GM12878 (cell line): Measurements from ENCODE around the gene HSPA12A. TPM values are rescaled to one million over a fixed set of nuclear protein-coding genes. Genes with fewer than 3 reads are reported as not detected.

Experiments used
- ATAC-seq: fragments of 200-7000 bp; cut with Tn5 transposase; 3 replicates; pipeline ENCODE4 v1.9.1; 2020; ENCODE audit warnings: mild to moderate bottlenecking, moderate library complexity
- BruUV-seq: library from RNA; stranded (reverse); fragments of 400-500 nt; replicated peaks from 2 replicates; lab custom pipeline; 2021; lab: Mats Ljungman, UMichigan
- CTCF ChIA-PET: fragments of 300-600 bp; sonication (Branson Sonifier 250); formaldehyde crosslinking; extraction: SDS; loops from one replicate; lab custom pipeline; 2021; ENCODE audit warnings: inconsistent platforms; lab: Yijun Ruan, JAX
- POLR2A ChIA-PET: fragments of 350-600 bp; formaldehyde crosslinking; extraction: SDS; loops from one replicate; lab custom pipeline; 2021; ENCODE audit warnings: inconsistent platforms; lab: Charles Lee
- RAD21 ChIA-PET: fragments of 300-600 bp; sonication (Branson Sonifier 250); formaldehyde crosslinking; loops from one replicate; lab custom pipeline; 2023; ENCODE audit warnings: antibody characterized with exemption; ENCODE audit not compliant: unreplicated experiment; lab: Charles Lee
- SMC1A ChIA-PET: fragments of 300-600 bp; sonication (Branson Sonifier 250); formaldehyde crosslinking; loops from one replicate; lab custom pipeline; 2023; ENCODE audit not compliant: unreplicated experiment, uncharacterized antibody; lab: Charles Lee
- DNase-seq: peaks from one replicate; pipeline ENCODE4 v3.0.0-alpha.2; 2011; ENCODE audit warnings: low read depth, low spot score
- FAIRE-seq: peaks from 3 replicates; lab custom pipeline; 2011; peaks lifted over from hg19 to GRCh38; lab: Jason Lieb, UNC
- H2AFZ ChIP-seq: 2 replicates; pipeline ENCODE4 v1.6.0; 2011; ENCODE audit warnings: low read depth, low read length, control low read depth; ENCODE audit not compliant: control insufficient read depth
- H3K27ac ChIP-seq: 2 replicates; pipeline ENCODE4 v1.5.1; 2011; ENCODE audit warnings: control low read depth; ENCODE audit not compliant: control insufficient read depth, insufficient read depth
- H3K27me3 ChIP-seq, 2 experiments: replicated peaks in 1 of 2; 2 replicates each; pipeline versions ENCODE4 v1.6.0 to v1.6.1; 2011; ENCODE audit warnings: low read length in 1 of 2; ENCODE audit not compliant: control insufficient read depth in 2 of 2, insufficient read depth in 2 of 2
- H3K36me3 ChIP-seq, 2 experiments: 2 replicates each; pipeline ENCODE4 v1.5.1; 2011; ENCODE audit warnings: low read length in 1 of 2; ENCODE audit not compliant: control insufficient read depth in 2 of 2, insufficient read depth in 2 of 2
- H3K4me1 ChIP-seq: 2 replicates; pipeline ENCODE4 v1.6.1; 2011; ENCODE audit warnings: mild to moderate bottlenecking, low read length, moderate library complexity, mixed read lengths; ENCODE audit not compliant: control insufficient read depth, insufficient read depth
- H3K4me2 ChIP-seq: 2 replicates; pipeline ENCODE4 v1.6.0; 2011; ENCODE audit warnings: control low read depth; ENCODE audit not compliant: control insufficient read depth, insufficient read depth
- H3K4me3 ChIP-seq: fragments of 200-600 bp; sonication (generic); 2 replicates; pipeline ENCODE4 v1.5.1; 2016
- H3K79me2 ChIP-seq: 2 replicates; pipeline ENCODE4 v1.6.0; 2011; ENCODE audit warnings: low read length; ENCODE audit not compliant: control insufficient read depth, insufficient read depth
- H3K9ac ChIP-seq: 2 replicates; pipeline ENCODE4 v1.8.0; 2011; ENCODE audit warnings: low read length, control low read depth, mixed read lengths; ENCODE audit not compliant: control insufficient read depth, insufficient read depth
- H3K9me3 ChIP-seq: replicated peaks from 3 replicates; pipeline ENCODE4 v1.5.1; 2011; ENCODE audit warnings: mild to moderate bottlenecking, low read length; ENCODE audit not compliant: control insufficient read depth, insufficient read depth
- H4K20me1 ChIP-seq: 2 replicates; pipeline ENCODE4 v1.6.0; 2011; ENCODE audit not compliant: control insufficient read depth, insufficient read depth
- BMI1 ChIP-seq: fragments of 450-650 bp; IDR thresholded peaks from 2 replicates; pipeline ENCODE4 v1.6.1; 2016; ENCODE audit warnings: mild to moderate bottlenecking, moderate library complexity, borderline replicate concordance
- CBFB ChIP-seq: IDR thresholded peaks from 2 replicates; pipeline ENCODE4 v1.6.1; 2016; ENCODE audit warnings: antibody characterized with exemption, low read depth
- FOS ChIP-seq: IDR thresholded peaks from 3 replicates; pipeline ENCODE4 v1.6.1; 2011; ENCODE audit warnings: borderline replicate concordance; ENCODE audit not compliant: insufficient read length; ENCODE audit errors: extremely low read depth
- FOXM1 ChIP-seq: IDR thresholded peaks from 2 replicates; pipeline ENCODE4 v1.6.1; 2012; ENCODE audit warnings: low read depth, mild to moderate bottlenecking, inconsistent platforms, low read length, moderate library complexity
- HSF1 ChIP-seq: fragments of 150-350 bp; IDR thresholded peaks from 2 replicates; pipeline ENCODE4 v1.6.1; 2014; ENCODE audit warnings: mild to moderate bottlenecking, low read depth, low read length
- JUNB ChIP-seq: IDR thresholded peaks from 2 replicates; pipeline ENCODE4 v1.6.1; 2016; ENCODE audit warnings: antibody characterized with exemption, mild to moderate bottlenecking
- MLLT1 ChIP-seq: fragments of 450-650 bp; IDR thresholded peaks from 2 replicates; pipeline ENCODE4 v1.6.1; 2016; ENCODE audit warnings: mild to moderate bottlenecking
- SUPT20H ChIP-seq: IDR thresholded peaks from 2 replicates; pipeline ENCODE4 v1.6.1; 2011; ENCODE audit warnings: low read depth, mild to moderate bottlenecking, low read length, moderate library complexity, borderline replicate concordance; ENCODE audit not compliant: control insufficient read depth
- USF2 ChIP-seq: IDR thresholded peaks from 2 replicates; pipeline ENCODE4 v1.6.1; 2011; ENCODE audit warnings: low read depth, low read length, improper control_type of control experiment, borderline replicate concordance
- ZNF24 ChIP-seq: fragments of 450-650 bp; IDR thresholded peaks from 2 replicates; pipeline ENCODE4 v1.6.1; 2017; ENCODE audit warnings: antibody characterized with exemption, mild to moderate bottlenecking
- ZSCAN29 ChIP-seq: fragments of 450-650 bp; IDR thresholded peaks from 2 replicates; pipeline ENCODE4 v1.6.1; 2017; ENCODE audit warnings: mild to moderate bottlenecking, moderate library complexity
- ZZZ3 ChIP-seq: IDR thresholded peaks from 2 replicates; pipeline ENCODE4 v1.6.1; 2011; ENCODE audit warnings: low read depth; ENCODE audit not compliant: control insufficient read depth, insufficient read length
- in situ Hi-C: fragments of 300-500 bp; cut with MboI; formaldehyde crosslinking; loops from 9 replicates; pipeline ENCODE4 v1.14.3; 2018; ENCODE audit warnings: mixed read lengths
- intact Hi-C: fragments of 100-400 bp; cut with micrococcal nuclease; formaldehyde crosslinking; loops from one replicate; pipeline ENCODE4 v1.14.2; 2022; ENCODE audit not compliant: unreplicated experiment
- polyA plus RNA-seq, 11 experiments: library from polyadenylated mRNA; depleted of rRNA in 4 of 11; unstranded in 6 of 11; stranded (reverse) in 5 of 11; fragments of >200 nt; fragmentation: Nextera tagmentation in 4 of 11; fragmentation: Illumina TruSeq in 1 of 11; extraction: Ambion mirVana in 4 of 11; extraction: Trizol in 1 of 11; gene quantifications; 1 replicate in 1 of 11; 2 replicates in 10 of 11; pipeline versions ENCODE4 v1.2.1 to v1.2.3, GENCODE V29; 2011 to 2016; ENCODE audit warnings: inconsistent platforms in 2 of 11, missing spikeins in 2 of 11, low read depth in 1 of 11
- total RNA-seq, 4 experiments: library from RNA; depleted of rRNA in 3 of 4; stranded (reverse); fragments of >200 nt in 3 of 4; fragmentation: Illumina TruSeq in 1 of 4; extraction: Trizol in 1 of 4; gene quantifications; 2 replicates each; pipeline versions ENCODE4 v1.2.1 to v1.2.3, GENCODE V29; 2013 to 2021

Gene HSPA12A
- total and polyA plus RNA-seq, 10 of the 15 experiments (the other 5 are each of a cell fraction or from before 2014, with no cell fraction given): 0.90 to 20.2 (median 2.8) TPM

DNA sequence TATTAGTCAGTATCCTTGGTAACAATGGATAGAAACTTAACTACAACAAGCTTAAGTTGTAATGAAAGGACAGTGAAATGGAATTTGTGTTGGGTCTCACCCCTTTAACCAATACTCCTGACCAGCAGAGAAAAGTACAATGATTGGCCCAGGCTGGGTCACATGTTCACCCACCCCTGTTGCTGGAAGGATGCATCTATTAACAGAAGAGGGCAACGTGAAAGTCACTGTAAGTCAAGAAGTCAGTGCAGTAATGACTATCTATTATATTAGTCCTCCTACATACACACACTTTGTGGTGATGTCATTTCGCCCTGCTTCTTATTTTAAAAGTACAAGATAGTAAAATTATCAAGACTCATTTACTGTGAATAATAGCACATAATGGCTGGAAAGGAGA lies 105.4 kb downstream of the HSPA12A start (continued):
- no peak for TF ChIP-seq USF2
- TF ChIP-seq FOXM1: no peak
- TF ChIP-seq ZZZ3: no peak
- TF ChIP-seq HSF1: no peak
- TF ChIP-seq SUPT20H: no peak
- no peak for TF ChIP-seq BMI1
- TF ChIP-seq CBFB: no peak
- no peak for TF ChIP-seq ZSCAN29
- TF ChIP-seq MLLT1: no peak
- TF ChIP-seq ZNF24: no peak
- no peak for TF ChIP-seq JUNB

- no peak overlapping the region for H3K9ac ChIP-seq
- no TSS peak for BruUV-seq
- H3K4me2 ChIP-seq: no peak overlapping the region
- TF ChIP-seq FOS: no peak
- H3K9me3 ChIP-seq: no peaks in the 10 kb centered on the region
- FAIRE-seq: no peak
- POLR2A ChIA-PET: no interaction called here
- H3K4me3 ChIP-seq: no peak overlapping the region
- intact Hi-C loops (no loop called here), in situ Hi-C loops (no loop called here)
- SMC1A ChIA-PET: no interaction called here
- no peaks in the 10 kb centered on the region for H3K27me3 ChIP-seq
- H4K20me1 ChIP-seq: no peaks in the 10 kb centered on the region
- CTCF ChIA-PET: no interaction called here
- RAD21 ChIA-PET: no interaction called here
- no peak overlapping the region for H2AFZ ChIP-seq
- H3K36me3 ChIP-seq: no peaks in the 10 kb centered on the region
- H3K4me1 ChIP-seq: no peaks in the 10 kb centered on the region
- no peak overlapping the region for H3K27ac ChIP-seq
- no peaks in the 10 kb centered on the region for H3K79me2 ChIP-seq
- no peak for DNase-seq
- no peak for ATAC-seq
Measured at GRCh38 chr10:116636385-116636784, 106.0 kb downstream of the HSPA12A start.
